ENCODE data around the gene FGGY. TPM values are rescaled to one million over a fixed set of nuclear protein-coding genes. Genes with fewer than 3 reads are reported as not detected.

Gene FGGY
- total RNA-seq, 1 experiment from 2014 or later = 14.6 TPM

DNA sequence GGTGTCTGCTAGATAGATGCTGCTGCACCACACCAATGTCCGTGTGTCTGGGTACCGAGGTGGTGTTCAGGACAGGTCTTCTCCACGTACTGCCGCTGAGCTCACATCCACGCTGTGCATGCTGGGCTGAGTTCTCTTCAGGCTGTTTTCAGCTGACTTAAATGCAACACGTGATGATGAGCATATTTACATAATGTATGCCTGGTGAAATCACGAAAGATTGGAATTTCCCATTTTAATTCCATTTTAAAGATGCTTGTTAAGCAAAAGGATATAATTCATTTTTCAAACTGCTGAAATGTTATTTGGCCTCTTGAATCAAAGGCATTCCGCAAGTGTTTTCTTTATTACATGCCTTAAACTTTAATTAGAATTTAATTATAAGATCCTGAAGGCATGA is 107.9 kb downstream of the FGGY start:
- Histone ChIP-seq H3K79me1 (ENCODE audit: insufficient read depth, low read depth, low read length, poor library complexity, severe bottlenecking) (no peaks in the 10 kb centered on the region), H3K79me2 (ENCODE audit: insufficient read depth, low read length) (0 out of 2 replicates have a peak, but pooled peaks cover 1% of the 10 kb centered on the region), H3T11ph (ENCODE audit: low read length) (no peak overlapping the region), H3K14ac (ENCODE audit: insufficient read depth, low read length) (no peak overlapping the region), H3K23ac (ENCODE audit: insufficient read length, low read depth, low read length) (no peak overlapping the region), H3K56ac (ENCODE audit: insufficient read length, low read depth, low read length) (no peak overlapping the region), H2AFZ (ENCODE audit: low read length) (no peak overlapping the region), H3K23me2 (ENCODE audit: insufficient read length, low read depth, low read length, poor library complexity, severe bottlenecking) (no peaks in the 10 kb centered on the region), H2BK15ac (ENCODE audit: low read depth, low read length) (no peak overlapping the region), H3K4ac (ENCODE audit: low read depth, low read length) (no peak overlapping the region), H4K20me1 (ENCODE audit: control insufficient read depth, insufficient read depth, insufficient read length) (no peaks in the 10 kb centered on the region), H4K8ac (replicated peaks; ENCODE audit: insufficient read length, low read depth, low read length) (no peak overlapping the region), H3K4me2 (ENCODE audit: insufficient read depth, insufficient read length, low read length) (no peak overlapping the region), H4K91ac (ENCODE audit: insufficient read length, low read depth, low read length) (no peak overlapping the region), H2BK120ac (ENCODE audit: low read depth, low read length, poor library complexity, severe bottlenecking) (no peak overlapping the region), H3K9ac (ENCODE audit: extremely low read depth, insufficient read length, low read length) (no peak overlapping the region), H2BK12ac (ENCODE audit: insufficient read length, low read depth, low read length) (no peak overlapping the region), H3K18ac (ENCODE audit: insufficient read length, low read depth, low read length) (no peak overlapping the region), H2AK5ac (ENCODE audit: insufficient read length, low read length) (no peak overlapping the region), H3K4me1 (ENCODE audit: insufficient read depth, low read length) (peaks cover 4% of the 10 kb centered on the region; the same call in 1 of the 2 replicates), H3K27ac (ENCODE audit: insufficient read length, low read depth, low read length) (no peak overlapping the region), H3K27me3 (ENCODE audit: insufficient read depth, low read length) (no peaks in the 10 kb centered on the region), H2BK5ac (ENCODE audit: insufficient read length, low read length) (no peak overlapping the region), H4K5ac (ENCODE audit: insufficient read length, low read depth, low read length) (no peak overlapping the region), H3K9me3 (ENCODE audit: control insufficient read depth, low read depth, low read length) (no peaks in the 10 kb centered on the region), H2BK20ac (ENCODE audit: low read depth, low read length, poor library complexity, severe bottlenecking) (no peak overlapping the region)
- Mint-ChIP-seq H3K27ac (no peak overlapping the region; a peak in 1 of 7 replicates), H3K9me3 (0 out of 5 replicates have a peak, but pooled peaks cover 0 to 1% of the 10 kb centered on the region in 2 experiments), H3K36me3 (ENCODE audit: insufficient read depth in 1 of 3, low read depth in 3 of 3) (peaks cover 0 to 11% (median 0%) of the 10 kb centered on the region in 3 experiments; a peak in 1 of 7 replicates), H3K4me3 (no peak overlapping the region), H3K27me3 (ENCODE audit: low read depth) (no peaks in the 10 kb centered on the region), H3K4me1 (peaks cover 18 to 22% of the 10 kb centered on the region in 2 experiments)
- no CpG with 5 or more reads among the region's 8 CpGs for WGBS (ENCODE audit: extremely low coverage, insufficient read length, low lambda C conversion rate)
- TF ChIP-seq CTCF (conservative IDR thresholded peaks at IDR 0.05) = no peak
- no peak for DNase-seq
